ENCODE measurements around the gene PSD4. TPM values are rescaled to one million over a fixed set of nuclear protein-coding genes. Genes with fewer than 3 reads are reported as not detected.

Gene PSD4
- total RNA-seq, 1 donor from 2014 or later, result 27.1 TPM

DNA sequence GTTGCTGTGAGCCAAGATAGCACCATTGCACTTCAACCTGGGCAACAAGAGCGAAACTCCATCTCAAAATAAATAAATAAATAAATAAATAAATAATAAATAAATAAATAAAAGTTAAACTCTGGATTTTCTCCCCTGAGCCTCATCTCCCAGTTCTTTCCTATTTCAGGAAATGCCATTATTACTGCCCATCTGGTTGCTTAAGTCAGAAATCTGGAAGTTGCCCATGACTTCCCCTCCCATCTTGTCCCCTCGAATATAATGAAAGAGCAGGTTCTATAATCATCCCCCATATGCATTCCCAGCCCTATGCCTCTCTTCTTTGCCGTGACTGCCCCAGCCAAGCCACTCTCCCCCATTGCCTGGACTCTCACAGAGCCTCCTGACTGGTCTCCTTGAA, 4.2 kb upstream of the PSD4 start:
- Mint-ChIP-seq H3K4me1 (ENCODE audit: low read depth) (peaks cover 16% of the 10 kb centered on the region), H3K36me3 (ENCODE audit: insufficient read depth) (peaks cover 6% of the 10 kb centered on the region), H3K27ac (peak overlapping the region; percentile 2), H3K4me3 (ENCODE audit: low read depth) (no peak overlapping the region), H3K9me3 (ENCODE audit: low read depth) (no peaks in the 10 kb centered on the region), H3K27me3 (no peaks in the 10 kb centered on the region)
- TF ChIP-seq CTCF (IDR thresholded peaks at IDR 0.05; ENCODE audit: unreplicated experiment), result no peak
- DNase-seq (ENCODE audit: low spot score, unreplicated experiment), result no peak

- H3K27ac Mint-ChIP-seq, result no peak overlapping the region
Measured at GRCh38 chr2:113171334-113172075, 2.3 kb upstream of the PSD4 start.

GRCh38 chr2:113172721-113173541, 840 bp upstream of the PSD4 start:
- TF ChIP-seq CTCF (IDR thresholded peaks at IDR 0.05; ENCODE audit: unreplicated experiment), result no peak
- Mint-ChIP-seq H3K4me1 (ENCODE audit: low read depth) (peaks cover 8% of the 10 kb centered on the region), H3K9me3 (ENCODE audit: low read depth) (no peaks in the 10 kb centered on the region), H3K27me3 (no peaks in the 10 kb centered on the region), H3K27ac (no peak overlapping the region), H3K36me3 (ENCODE audit: insufficient read depth) (peaks cover 6% of the 10 kb centered on the region), H3K4me3 (ENCODE audit: low read depth) (no peak overlapping the region)
- no peak for DNase-seq (ENCODE audit: low spot score, unreplicated experiment)

More at GRCh38 chr2:113171334-113172075, 2.3 kb upstream of the PSD4 start:
- peaks cover 6% of the 10 kb centered on the region for H3K36me3 Mint-ChIP-seq (ENCODE audit: insufficient read depth)
- H3K4me3 Mint-ChIP-seq (ENCODE audit: low read depth), result no peak overlapping the region
- TF ChIP-seq CTCF (IDR thresholded peaks at IDR 0.05; ENCODE audit: unreplicated experiment), result no peak
- no peak for DNase-seq (ENCODE audit: low spot score, unreplicated experiment)
- peaks cover 14% of the 10 kb centered on the region for H3K4me1 Mint-ChIP-seq (ENCODE audit: low read depth)
- H3K27me3 Mint-ChIP-seq, result no peaks in the 10 kb centered on the region
- no peaks in the 10 kb centered on the region for H3K9me3 Mint-ChIP-seq (ENCODE audit: low read depth)

- H3K27ac Mint-ChIP-seq, result no peak overlapping the region
- no peaks in the 10 kb centered on the region for H3K27me3 Mint-ChIP-seq
- no peak for DNase-seq (ENCODE audit: low spot score, unreplicated experiment)
- peaks cover 4% of the 10 kb centered on the region for H3K36me3 Mint-ChIP-seq (ENCODE audit: insufficient read depth)
- no peaks in the 10 kb centered on the region for H3K9me3 Mint-ChIP-seq (ENCODE audit: low read depth)
- peaks cover 11% of the 10 kb centered on the region for H3K4me1 Mint-ChIP-seq (ENCODE audit: low read depth)
- no peak for TF ChIP-seq CTCF (IDR thresholded peaks at IDR 0.05; ENCODE audit: unreplicated experiment)
- no peak overlapping the region for H3K4me3 Mint-ChIP-seq (ENCODE audit: low read depth)
Measured at GRCh38 chr2:113174376-113174750, 592 bp downstream of the PSD4 start.

GRCh38 chr2:113175042-113175628, 1.4 kb downstream of the PSD4 start:
- no peak for TF ChIP-seq CTCF (IDR thresholded peaks at IDR 0.05; ENCODE audit: unreplicated experiment)
- H3K9me3 Mint-ChIP-seq (ENCODE audit: low read depth), result no peaks in the 10 kb centered on the region
- H3K4me1 Mint-ChIP-seq (ENCODE audit: low read depth), result peaks cover 11% of the 10 kb centered on the region
- peaks cover 2% of the 10 kb centered on the region for H3K36me3 Mint-ChIP-seq (ENCODE audit: insufficient read depth)
- no peaks in the 10 kb centered on the region for H3K27me3 Mint-ChIP-seq
- DNase-seq (ENCODE audit: low spot score, unreplicated experiment), result no peak
- peak overlapping the region; percentile 29 for H3K27ac Mint-ChIP-seq
- H3K4me3 Mint-ChIP-seq (ENCODE audit: low read depth), result no peak overlapping the region
